BLaER1 (cell line): Measurements from ENCODE around the gene PTPRN2.

ENCODE experiments used
- H3K27ac ChIP-seq: shearing (Covaris generic); formaldehyde crosslinking; 2 replicates; pipeline ENCODE4 v1.8.1; 2022
- H3K27me3 ChIP-seq: shearing (Covaris generic); formaldehyde crosslinking; 2 replicates; pipeline ENCODE4 v1.8.1; 2022
- H3K36me3 ChIP-seq: shearing (Covaris generic); formaldehyde crosslinking; 2 replicates; pipeline ENCODE4 v1.8.1; 2022
- H3K4me1 ChIP-seq: shearing (Covaris generic); formaldehyde crosslinking; 2 replicates; pipeline ENCODE4 v1.8.1; 2022
- H3K4me2 ChIP-seq: shearing (Covaris generic); formaldehyde crosslinking; 2 replicates; pipeline ENCODE4 v1.8.1; 2022
- H3K4me3 ChIP-seq: shearing (Covaris generic); formaldehyde crosslinking; 2 replicates; pipeline ENCODE4 v1.8.1; 2022
- H3K9ac ChIP-seq: shearing (Covaris generic); formaldehyde crosslinking; 2 replicates; pipeline ENCODE4 v1.8.1; 2022
- H3K9me3 ChIP-seq: shearing (Covaris generic); formaldehyde crosslinking; 2 replicates; pipeline ENCODE4 v1.8.1; 2022
- H4K20me1 ChIP-seq: shearing (Covaris generic); formaldehyde crosslinking; 2 replicates; pipeline ENCODE4 v1.8.1; 2022
- Cebpa-rat ChIP-seq: shearing (Covaris generic); IDR thresholded peaks from 2 replicates; pipeline ENCODE4 v1.8.1; 2022

The PTPRN2 gene

DNA sequence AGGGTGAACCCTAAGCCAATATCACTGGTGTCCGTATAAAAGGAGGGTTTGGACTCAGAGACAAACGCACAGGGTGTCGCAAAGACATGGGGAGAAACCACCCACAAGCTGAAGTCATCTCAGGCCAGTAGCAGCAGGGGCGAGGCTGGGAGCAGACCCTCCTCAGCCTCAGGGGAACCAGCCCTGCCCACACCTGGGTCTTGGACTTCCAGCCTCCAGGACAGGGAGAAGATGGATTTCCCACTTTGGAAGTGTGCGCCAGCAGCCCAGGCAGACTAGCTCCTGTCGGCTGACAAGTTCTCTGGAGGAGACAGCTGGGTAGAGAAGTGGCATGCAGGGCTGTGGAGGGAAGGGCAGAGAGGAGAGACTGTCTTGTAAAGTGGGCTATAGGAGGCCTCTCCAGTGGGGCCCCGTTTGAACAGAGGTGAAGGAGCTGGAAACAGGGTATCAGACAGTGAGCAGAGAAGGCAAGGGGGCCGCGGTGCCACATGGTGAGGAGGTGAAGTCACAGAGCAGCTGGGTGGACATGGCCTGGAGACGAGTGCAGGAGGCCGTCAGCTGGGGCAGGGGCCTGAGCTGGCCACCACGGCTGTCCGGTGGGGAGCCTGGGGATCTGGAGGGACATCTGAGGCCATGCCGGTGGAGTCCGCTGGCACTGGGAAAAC, 475.6 kb downstream of the PTPRN2 start:
- H3K4me3 ChIP-seq: no peak overlapping the region
- peaks cover 5% of the 10 kb centered on the region; the same call in 1 of the 2 replicates for H3K4me1 ChIP-seq
- H3K27me3 ChIP-seq: no peaks in the 10 kb centered on the region
- H3K9me3 ChIP-seq: peaks cover 14% of the 10 kb centered on the region
- TF ChIP-seq Cebpa-rat: no peak
- no peaks in the 10 kb centered on the region for H3K36me3 ChIP-seq
- no peak overlapping the region for H3K4me2 ChIP-seq
- no peak overlapping the region for H3K9ac ChIP-seq
- H3K27ac ChIP-seq: no peak overlapping the region
- no peaks in the 10 kb centered on the region for H4K20me1 ChIP-seq

DNA sequence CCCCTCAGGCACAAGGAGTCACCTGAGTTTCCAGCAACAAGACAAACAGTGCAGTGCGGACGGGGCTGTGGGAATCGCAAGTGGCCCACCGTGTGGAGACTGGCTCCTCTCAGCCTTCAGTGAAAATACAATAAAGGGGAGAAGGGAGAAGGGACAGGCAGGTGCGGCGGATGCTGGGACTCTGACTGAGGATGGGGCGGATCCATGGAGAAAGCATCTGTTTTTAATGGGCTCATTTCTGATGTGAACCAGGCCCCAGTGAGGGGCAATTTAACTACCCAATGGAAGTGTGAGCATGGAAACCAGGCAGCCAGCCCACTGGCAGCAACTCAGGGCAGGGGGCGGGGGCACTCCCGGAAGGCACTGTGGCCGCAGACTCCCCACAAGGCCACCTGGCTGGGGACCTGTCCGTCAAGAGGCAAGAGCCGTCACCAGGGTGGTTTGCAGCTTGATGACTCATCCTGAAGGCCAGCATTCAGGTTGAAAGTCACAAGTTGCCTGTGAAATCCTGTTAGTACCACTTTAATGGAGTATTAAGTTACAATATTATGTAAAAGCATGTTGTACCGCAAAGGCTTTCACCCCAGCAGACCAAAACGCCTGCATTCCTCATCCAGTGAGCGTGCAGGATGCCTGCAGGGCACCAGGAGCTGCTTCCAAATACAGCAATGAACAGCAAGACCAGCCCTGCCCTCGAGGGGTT, 476.4 kb downstream of the PTPRN2 start:
- TF ChIP-seq Cebpa-rat: no peak
- H3K27ac ChIP-seq: no peak overlapping the region
- no peaks in the 10 kb centered on the region for H4K20me1 ChIP-seq
- H3K4me2 ChIP-seq: no peak overlapping the region
- H3K4me1 ChIP-seq: peaks cover 5% of the 10 kb centered on the region; the same call in 1 of the 2 replicates
- H3K27me3 ChIP-seq: no peaks in the 10 kb centered on the region
- no peaks in the 10 kb centered on the region for H3K36me3 ChIP-seq
- no peak overlapping the region for H3K9ac ChIP-seq
- peaks cover 5% of the 10 kb centered on the region for H3K9me3 ChIP-seq
- H3K4me3 ChIP-seq: no peak overlapping the region

DNA sequence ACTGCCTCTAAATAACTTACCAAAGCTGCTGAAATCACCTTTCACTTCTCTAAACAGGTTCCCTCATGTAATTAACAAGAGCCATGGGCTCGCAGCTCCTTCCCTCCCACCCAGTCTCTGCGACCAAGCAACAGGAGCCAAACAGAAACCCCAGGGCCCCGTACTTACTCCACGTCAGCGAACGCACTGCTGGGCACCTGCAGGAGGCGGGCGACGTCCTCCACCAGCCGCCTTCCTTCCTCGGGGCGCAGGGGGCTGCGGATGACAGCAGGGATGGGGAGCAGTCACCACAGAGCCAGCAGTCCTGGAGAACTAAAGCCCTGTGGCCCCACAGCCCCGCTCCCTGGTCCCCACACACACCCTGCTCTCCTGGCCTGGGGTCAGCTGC, 477.0 kb downstream of the PTPRN2 start:
- Histone ChIP-seq H3K36me3 (no peaks in the 10 kb centered on the region), H3K4me2 (no peak overlapping the region), H3K9ac (no peak overlapping the region), H3K27ac (no peak overlapping the region), H3K4me3 (no peak overlapping the region), H4K20me1 (no peaks in the 10 kb centered on the region), H3K27me3 (no peaks in the 10 kb centered on the region), H3K9me3 (no peaks in the 10 kb centered on the region), H3K4me1 (peaks cover 5% of the 10 kb centered on the region; the same call in 1 of the 2 replicates)
- no peak for TF ChIP-seq Cebpa-rat

DNA sequence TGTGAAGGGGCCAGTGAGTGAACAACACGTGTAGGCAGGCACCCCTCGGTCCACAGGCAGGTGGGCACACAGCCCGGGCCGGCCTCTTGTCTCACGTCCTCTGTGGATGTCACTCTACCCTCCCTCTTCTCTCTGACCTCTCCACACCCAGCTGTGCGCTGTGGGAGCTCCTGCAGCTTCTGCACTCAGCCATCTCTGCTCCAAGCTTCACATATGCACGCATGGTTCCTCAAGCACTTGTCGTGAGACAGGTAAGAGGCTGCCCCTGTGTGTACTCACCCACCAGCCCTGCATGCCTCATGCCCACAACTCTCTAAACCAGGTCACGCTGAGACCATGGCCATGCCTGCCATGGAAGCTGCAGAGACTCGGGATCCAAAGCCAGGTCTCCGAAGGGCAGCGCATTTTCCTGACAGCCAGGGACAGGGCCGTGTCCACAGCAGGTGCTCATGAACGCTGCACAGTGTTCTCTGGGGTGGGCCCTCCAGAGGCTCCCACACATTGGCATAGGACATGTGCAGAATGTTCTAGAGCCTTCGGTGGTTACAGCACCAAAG, 477.5 kb downstream of the PTPRN2 start:
- Histone ChIP-seq H3K4me2 (no peak overlapping the region), H3K9me3 (no peaks in the 10 kb centered on the region)
- TF ChIP-seq Cebpa-rat: no peak

DNA sequence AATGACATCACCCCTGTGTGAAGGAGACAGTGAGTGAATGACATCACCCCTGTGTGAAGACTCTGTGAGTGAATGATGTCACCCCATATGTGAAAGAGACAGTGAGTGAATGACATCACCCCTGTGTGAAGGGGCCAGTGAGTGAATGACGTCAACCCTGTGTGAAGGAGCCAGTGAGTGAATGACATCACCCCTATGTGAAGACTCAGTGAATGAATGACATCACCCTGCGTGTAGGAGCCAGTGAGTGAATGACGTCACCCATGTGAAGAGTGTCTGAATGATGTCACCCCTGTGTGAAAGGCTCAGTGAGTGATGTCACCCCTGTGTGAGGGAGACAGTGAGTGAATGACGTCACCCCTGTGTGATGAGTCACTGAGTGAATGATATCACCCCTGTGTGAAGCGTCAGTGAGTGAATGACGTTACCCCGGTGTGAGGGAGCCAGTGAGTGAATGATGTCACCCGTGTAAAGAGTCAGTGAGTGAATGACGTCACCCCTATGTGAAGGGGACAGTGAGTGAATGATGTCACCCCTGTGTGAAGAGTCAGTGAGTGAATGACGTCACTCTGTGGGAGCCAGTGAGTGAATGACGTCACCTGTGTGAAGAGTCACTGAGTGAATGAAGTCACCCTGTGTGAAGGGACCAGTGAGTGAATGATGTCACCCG, 478.1 kb downstream of the PTPRN2 start:
- no peak overlapping the region for H3K4me2 ChIP-seq
- H4K20me1 ChIP-seq: no peaks in the 10 kb centered on the region
- no peaks in the 10 kb centered on the region for H3K27me3 ChIP-seq
- H3K9me3 ChIP-seq: no peaks in the 10 kb centered on the region
- no peaks in the 10 kb centered on the region for H3K36me3 ChIP-seq
- H3K27ac ChIP-seq: no peak overlapping the region
- H3K4me3 ChIP-seq: no peak overlapping the region
- H3K4me1 ChIP-seq: peaks cover 5% of the 10 kb centered on the region; the same call in 1 of the 2 replicates
- H3K9ac ChIP-seq: no peak overlapping the region
- no peak for TF ChIP-seq Cebpa-rat

More for the DNA sequence above, 477.5 kb downstream of the PTPRN2 start:
- Histone ChIP-seq H3K4me3 (no peak overlapping the region), H3K4me1 (peaks cover 5% of the 10 kb centered on the region; the same call in 1 of the 2 replicates), H3K9ac (no peak overlapping the region), H3K36me3 (no peaks in the 10 kb centered on the region), H3K27ac (no peak overlapping the region), H3K27me3 (no peaks in the 10 kb centered on the region), H4K20me1 (no peaks in the 10 kb centered on the region)

DNA sequence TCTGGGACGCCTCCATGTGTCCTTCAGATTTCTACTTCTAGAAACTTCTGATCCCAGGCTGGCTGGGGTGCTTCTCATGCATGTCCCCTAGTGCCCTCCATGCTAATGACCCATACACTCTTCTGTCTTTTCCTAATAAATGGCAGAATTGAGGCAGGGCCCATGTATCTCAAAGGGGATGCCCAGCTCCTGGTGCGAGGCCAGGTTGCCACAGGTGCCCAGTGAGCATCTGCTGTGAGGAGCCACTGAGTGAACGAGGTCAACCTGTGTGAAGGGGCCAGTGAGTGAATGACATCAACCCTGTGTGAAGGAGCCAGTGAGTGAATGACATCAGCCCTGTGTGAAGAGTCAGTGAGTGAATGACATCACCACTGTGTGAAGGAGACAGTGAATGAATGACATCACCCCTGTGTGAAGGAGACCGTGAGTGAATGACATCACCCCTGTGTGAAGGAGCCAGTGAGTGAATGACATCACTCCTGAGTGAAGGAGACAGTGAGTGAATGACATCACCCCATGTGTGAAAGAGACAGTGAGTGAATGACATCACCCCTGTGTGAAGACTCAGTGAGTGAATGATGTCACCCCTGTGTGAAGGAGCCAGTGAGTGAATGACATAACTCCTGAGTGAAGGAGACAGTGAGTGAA, 478.9 kb downstream of the PTPRN2 start:
- no peaks in the 10 kb centered on the region for H4K20me1 ChIP-seq
- no peak for TF ChIP-seq Cebpa-rat
- peaks cover 5% of the 10 kb centered on the region; the same call in 1 of the 2 replicates for H3K4me1 ChIP-seq
- no peak overlapping the region for H3K4me3 ChIP-seq
- H3K36me3 ChIP-seq: no peaks in the 10 kb centered on the region
- H3K4me2 ChIP-seq: no peak overlapping the region
- no peaks in the 10 kb centered on the region for H3K27me3 ChIP-seq
- H3K9me3 ChIP-seq: no peaks in the 10 kb centered on the region
- no peak overlapping the region for H3K9ac ChIP-seq
- no peak overlapping the region for H3K27ac ChIP-seq

DNA sequence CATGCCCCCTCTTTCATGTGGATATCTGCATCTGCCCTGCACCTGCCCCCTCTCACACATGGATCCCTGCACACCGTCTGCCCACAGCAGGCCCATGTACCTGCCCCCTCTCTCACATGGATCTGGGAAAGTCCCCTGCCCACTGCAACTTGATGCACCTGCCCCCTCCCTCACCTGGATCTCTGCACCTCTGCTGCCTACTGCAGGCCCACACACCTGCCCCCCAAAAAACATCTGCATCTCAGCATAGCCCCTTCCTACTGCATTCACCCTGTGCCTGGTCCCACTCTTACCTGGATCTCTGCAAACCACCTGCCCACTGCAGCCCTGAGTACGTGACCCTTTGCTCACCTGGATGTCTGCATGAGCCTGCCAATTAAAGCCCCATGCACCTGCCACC, 479.8 kb downstream of the PTPRN2 start:
- Histone ChIP-seq H3K27ac (no peak overlapping the region), H3K36me3 (no peaks in the 10 kb centered on the region), H4K20me1 (no peaks in the 10 kb centered on the region), H3K4me3 (no peak overlapping the region), H3K9me3 (no peaks in the 10 kb centered on the region), H3K27me3 (no peaks in the 10 kb centered on the region), H3K9ac (no peak overlapping the region), H3K4me2 (no peak overlapping the region), H3K4me1 (peaks cover 5% of the 10 kb centered on the region; the same call in 1 of the 2 replicates)
- TF ChIP-seq Cebpa-rat: no peak

DNA sequence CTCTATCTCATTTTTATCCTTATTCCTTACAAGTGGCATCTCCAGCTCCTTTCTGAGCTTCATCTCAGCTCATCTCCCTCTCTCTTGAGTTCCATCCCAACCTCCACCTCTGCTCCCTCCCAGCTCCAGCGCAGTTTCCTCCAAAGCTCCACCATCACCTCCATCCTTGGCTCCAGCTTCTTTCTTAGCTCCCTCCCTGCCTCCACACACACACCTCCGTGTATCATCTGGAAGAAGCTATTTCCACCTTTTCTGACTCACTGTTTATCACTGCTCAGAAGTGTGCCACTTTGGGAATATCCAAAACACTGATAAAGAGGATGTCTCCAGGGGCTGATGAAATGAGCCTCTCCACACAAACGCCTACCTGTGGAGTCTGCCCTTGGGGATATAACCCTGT, 481.4 kb downstream of the PTPRN2 start:
- TF ChIP-seq Cebpa-rat: no peak
- no peaks in the 10 kb centered on the region for H3K27me3 ChIP-seq
- no peak overlapping the region for H3K4me3 ChIP-seq

DNA sequence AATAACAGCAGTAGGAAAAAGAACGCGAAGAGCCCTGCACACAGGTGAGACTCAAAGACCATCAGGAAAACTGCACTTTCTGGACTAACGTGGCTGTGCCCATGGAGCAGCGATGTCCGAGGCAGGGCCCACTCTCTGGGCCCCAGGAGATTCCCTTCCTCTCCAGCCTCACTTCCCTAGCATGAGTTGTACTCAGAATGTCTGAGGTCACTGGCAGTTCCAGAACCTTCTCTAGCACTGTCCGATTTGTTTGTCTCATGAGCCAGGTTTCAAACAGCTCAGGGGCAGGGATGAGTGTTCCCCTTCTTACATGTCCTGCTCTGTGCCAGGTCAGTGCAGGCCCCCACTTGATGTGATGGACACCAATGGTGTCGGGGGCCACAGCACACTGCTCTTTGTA, 484.2 kb downstream of the PTPRN2 start:
- H3K27me3 ChIP-seq: no peaks in the 10 kb centered on the region
- no peak overlapping the region for H3K9ac ChIP-seq
- no peak overlapping the region for H3K27ac ChIP-seq
- H4K20me1 ChIP-seq: no peaks in the 10 kb centered on the region
- no peaks in the 10 kb centered on the region for H3K4me1 ChIP-seq
- no peak for TF ChIP-seq Cebpa-rat
- no peaks in the 10 kb centered on the region for H3K9me3 ChIP-seq
- H3K4me3 ChIP-seq: no peak overlapping the region
- H3K36me3 ChIP-seq: no peaks in the 10 kb centered on the region
- no peak overlapping the region for H3K4me2 ChIP-seq

More for the DNA sequence above, 481.4 kb downstream of the PTPRN2 start:
- no peaks in the 10 kb centered on the region for H4K20me1 ChIP-seq
- no peaks in the 10 kb centered on the region for H3K36me3 ChIP-seq
- H3K9me3 ChIP-seq: no peaks in the 10 kb centered on the region
- no peak overlapping the region for H3K4me2 ChIP-seq
- H3K9ac ChIP-seq: no peak overlapping the region
- no peak overlapping the region for H3K27ac ChIP-seq
- peaks cover 4% of the 10 kb centered on the region; the same call in 1 of the 2 replicates for H3K4me1 ChIP-seq
